Colonic mucosa (tissue), 4 donors: ENCODE results near the gene MBOAT1. TPM values are rescaled to one million over a fixed set of nuclear protein-coding genes. Genes with fewer than 3 reads are reported as not detected.

ENCODE experiments used
- DNase-seq: peaks from one replicate; pipeline ENCODE4 v3.0.0-alpha.2; 2020
- H3K27ac ChIP-seq: fragments of 200-600 bp; one replicate; pipeline ENCODE4 v1.8.0; 2021
- H3K27me3 ChIP-seq: fragments of 200-600 bp; one replicate; pipeline ENCODE4 v1.8.0; 2021
- H3K36me3 ChIP-seq: fragments of 200-600 bp; one replicate; pipeline ENCODE4 v1.8.0; 2021
- H3K4me1 ChIP-seq: fragments of 200-600 bp; one replicate; pipeline ENCODE4 v1.8.0; 2021; ENCODE audit warnings: mild to moderate bottlenecking
- H3K4me3 ChIP-seq: fragments of 200-600 bp; one replicate; pipeline ENCODE4 v1.8.0; 2021
- H3K9ac ChIP-seq, 2 donors: one replicate each; pipeline ENCODE4 v1.7.0; 2013; ENCODE audit warnings: control low read depth in 2 of 2, low read depth in 2 of 2, low read length in 2 of 2
- H3K9me3 ChIP-seq: fragments of 200-600 bp; one replicate; pipeline ENCODE4 v1.8.0; 2021
- intact Hi-C: fragments of 100-400 bp; cut with DNase I; formaldehyde crosslinking; loops from one replicate; pipeline ENCODE4 v1.14.1; 2022
- total RNA-seq, 2 donors: library from RNA; stranded (reverse); fragmentation: NEBNext Ultra II Directional in 1 of 2; extraction: Animal tissue kit (Norgen Biotek cat#: 25700) in 1 of 2; gene quantifications; one replicate each; pipeline ENCODE4 v1.2.1, GENCODE V29; 2021
- TF ChIP-seq, protein P1 (sequence below): fragments of 200-600 bp; IDR thresholded peaks from one replicate; pipeline ENCODE4 v1.8.0; 2022; ENCODE audit warnings: antibody characterized with exemption, mild to moderate bottlenecking
- donor health status: healthy.
- donor health status: DM: no; HTN: no; CAD: no.
- donor health status: DM: no; HTN: no; CAD: no.

Gene MBOAT1
- total RNA-seq, 2 donors from 2014 or later = 45.7 to 54.1 TPM

DNA sequence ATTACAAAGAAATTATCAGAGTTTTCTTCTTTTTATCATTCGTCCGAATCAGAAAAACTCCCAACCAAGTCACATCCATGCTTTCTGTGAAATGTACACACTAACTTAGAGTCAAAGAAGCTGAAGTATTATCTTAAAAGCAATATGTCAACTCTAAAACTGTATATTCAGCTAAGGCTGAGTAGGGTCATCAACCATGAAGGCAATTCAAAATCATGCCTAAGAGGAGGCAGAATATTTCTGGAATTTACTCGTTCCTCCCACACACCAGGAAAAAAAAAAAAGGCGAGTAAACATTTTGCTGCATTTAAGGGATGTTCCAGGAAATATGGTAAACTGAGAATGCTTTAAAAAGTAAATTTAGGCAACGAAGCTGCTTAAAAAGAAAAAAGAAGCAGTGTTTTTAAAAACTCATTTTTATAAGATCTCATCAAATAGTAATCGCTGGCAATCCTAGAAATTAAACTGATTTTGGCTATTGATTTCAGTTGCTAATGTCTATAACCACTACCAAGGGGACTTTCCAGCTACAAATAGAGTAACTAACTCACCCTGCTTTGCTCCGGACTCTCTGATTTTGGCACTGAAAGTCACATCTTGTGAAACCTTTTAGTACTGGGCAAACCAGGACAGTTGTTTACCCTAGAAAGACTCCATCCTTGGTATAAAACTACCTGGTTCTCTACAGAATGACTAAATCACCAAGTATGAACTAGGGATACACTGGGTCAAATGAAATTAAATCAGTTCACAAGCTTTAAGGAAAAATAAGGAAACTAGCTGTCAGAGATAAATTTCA lies 82.8 kb downstream of the MBOAT1 start:
- Histone ChIP-seq H3K4me1 (peaks cover 3% of the 10 kb centered on the region), H3K36me3 (no peaks in the 10 kb centered on the region), H3K27me3 (no peaks in the 10 kb centered on the region), H3K9ac (no peak overlapping the region), H3K9me3 (no peaks in the 10 kb centered on the region), H3K27ac (no peak overlapping the region), H3K4me3 (no peak overlapping the region)
- intact Hi-C loops = loop anchor here (10.0 kb wide), 1 partner anchor 85 kb away; the partner anchor contains the start of gene MBOAT1
- TF ChIP-seq, protein P1, sequence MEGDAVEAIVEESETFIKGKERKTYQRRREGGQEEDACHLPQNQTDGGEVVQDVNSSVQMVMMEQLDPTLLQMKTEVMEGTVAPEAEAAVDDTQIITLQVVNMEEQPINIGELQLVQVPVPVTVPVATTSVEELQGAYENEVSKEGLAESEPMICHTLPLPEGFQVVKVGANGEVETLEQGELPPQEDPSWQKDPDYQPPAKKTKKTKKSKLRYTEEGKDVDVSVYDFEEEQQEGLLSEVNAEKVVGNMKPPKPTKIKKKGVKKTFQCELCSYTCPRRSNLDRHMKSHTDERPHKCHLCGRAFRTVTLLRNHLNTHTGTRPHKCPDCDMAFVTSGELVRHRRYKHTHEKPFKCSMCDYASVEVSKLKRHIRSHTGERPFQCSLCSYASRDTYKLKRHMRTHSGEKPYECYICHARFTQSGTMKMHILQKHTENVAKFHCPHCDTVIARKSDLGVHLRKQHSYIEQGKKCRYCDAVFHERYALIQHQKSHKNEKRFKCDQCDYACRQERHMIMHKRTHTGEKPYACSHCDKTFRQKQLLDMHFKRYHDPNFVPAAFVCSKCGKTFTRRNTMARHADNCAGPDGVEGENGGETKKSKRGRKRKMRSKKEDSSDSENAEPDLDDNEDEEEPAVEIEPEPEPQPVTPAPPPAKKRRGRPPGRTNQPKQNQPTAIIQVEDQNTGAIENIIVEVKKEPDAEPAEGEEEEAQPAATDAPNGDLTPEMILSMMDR = no peak
- DNase-seq = no peak

DNA sequence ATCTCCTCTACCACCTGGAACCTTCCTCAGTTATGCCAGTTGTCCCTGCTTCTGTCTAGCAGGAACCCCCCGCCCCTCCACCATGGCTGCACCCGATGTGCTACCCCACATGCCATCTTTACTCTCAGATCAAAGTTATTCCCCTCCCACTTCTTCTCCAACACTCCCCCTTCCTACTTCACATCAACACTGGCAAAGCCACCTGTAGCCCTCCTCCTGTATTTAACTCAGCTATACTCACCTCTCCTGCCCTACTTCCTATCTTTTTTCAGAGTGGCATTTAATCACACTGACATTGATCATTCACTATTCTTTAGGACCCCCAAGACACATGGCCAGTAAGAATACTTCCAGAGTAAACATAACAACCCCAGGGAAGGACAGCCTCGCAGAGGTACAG lies 84.3 kb downstream of the MBOAT1 start:
- no peak overlapping the region for H3K4me3 ChIP-seq
- no peak overlapping the region for H3K9ac ChIP-seq
- TF ChIP-seq, protein P1 = no peak
- DNase-seq = no peak
- H3K9me3 ChIP-seq = no peaks in the 10 kb centered on the region
- no peaks in the 10 kb centered on the region for H3K27me3 ChIP-seq
- intact Hi-C loops = loop anchor here (10.0 kb wide), 1 partner anchor 87 kb away; the partner anchor contains the start of gene MBOAT1
- no peak overlapping the region for H3K27ac ChIP-seq
- peaks cover 3% of the 10 kb centered on the region for H3K4me1 ChIP-seq
- no peaks in the 10 kb centered on the region for H3K36me3 ChIP-seq

DNA sequence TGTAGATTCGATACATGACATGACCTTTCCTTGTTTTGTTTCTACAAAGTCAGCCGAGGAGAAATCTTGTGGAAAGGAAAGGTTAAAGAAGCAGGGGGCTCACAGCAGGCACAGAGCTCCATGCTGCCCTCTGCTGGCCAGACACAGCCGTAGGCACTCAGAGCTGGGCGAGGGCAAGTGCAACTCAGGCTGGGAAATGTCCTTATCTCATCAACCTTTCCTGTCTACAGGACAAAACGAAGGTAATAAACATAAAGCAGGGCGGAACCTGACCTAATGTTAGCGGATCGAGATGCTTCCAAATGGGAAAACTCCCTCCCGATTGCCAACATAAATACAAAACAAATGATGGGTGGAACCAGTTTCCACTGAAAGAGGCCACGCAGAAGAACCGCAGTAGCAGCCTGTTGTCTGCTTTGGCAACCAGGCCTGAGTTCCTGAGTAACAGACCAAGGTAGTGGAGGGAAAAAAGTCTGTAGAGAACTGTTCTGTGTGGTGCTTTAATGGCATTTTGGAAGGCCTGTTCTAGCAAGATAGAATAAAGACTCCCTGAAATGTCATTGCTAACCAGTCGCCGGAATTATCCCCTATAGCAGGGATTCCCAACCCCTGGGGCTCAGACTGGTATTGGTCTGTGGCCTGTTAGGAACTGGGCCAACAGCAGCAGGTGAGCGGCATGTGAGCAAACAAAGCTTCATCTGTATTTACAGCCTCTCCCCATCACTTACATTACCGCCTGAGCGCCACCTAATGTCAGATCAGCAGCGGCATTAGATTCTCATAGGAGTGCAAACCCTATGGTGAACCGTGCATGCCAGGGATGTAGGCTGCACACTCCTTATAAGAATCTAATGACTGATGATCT lies 85.2 kb downstream of the MBOAT1 start:
- peak; percentile 83 for DNase-seq
- Histone ChIP-seq H3K9me3 (no peaks in the 10 kb centered on the region), H3K27ac (peak overlapping the region; percentile 60), H3K9ac (peak overlapping the region in 1 of 2 donors; percentile 2), H3K4me1 (peaks cover 3% of the 10 kb centered on the region), H3K27me3 (no peaks in the 10 kb centered on the region), H3K36me3 (no peaks in the 10 kb centered on the region), H3K4me3 (no peak overlapping the region)
- intact Hi-C loops = loop anchor here (10.0 kb wide), 1 partner anchor 88 kb away; the partner anchor contains the start of gene MBOAT1
- TF ChIP-seq, protein P1 = peak; percentile 93

DNA sequence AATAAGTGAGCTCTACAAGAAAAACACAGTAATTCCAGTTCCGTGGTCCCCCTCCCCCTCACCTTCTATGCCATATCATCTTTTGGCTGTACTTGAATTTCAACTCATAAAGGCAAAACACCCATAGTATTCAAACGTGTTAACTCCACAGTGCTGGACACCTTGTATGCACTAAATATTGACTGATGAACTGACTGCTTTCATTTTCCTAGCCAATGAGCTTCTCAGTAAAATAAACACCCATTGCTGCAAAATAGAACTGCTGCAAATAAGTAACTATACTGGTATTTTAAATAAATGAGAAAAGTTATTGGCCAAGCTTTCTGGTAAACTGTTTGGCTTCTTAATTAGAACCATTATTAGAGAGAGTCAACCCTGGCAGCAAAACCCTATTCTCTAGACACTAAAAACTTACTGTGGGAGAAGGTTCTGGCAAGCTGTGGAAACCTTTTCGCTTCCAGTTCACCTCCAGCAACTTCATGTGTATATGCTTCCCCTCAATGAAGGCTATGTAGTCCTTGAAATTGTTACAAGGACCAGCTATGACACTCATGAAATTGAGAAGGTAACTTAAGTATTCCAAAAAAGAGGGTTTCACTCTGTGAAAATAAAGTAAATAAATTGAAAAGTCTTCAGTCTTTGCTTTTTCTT lies 86.0 kb downstream of the MBOAT1 start:
- DNase-seq = no peak
- Histone ChIP-seq H3K4me3 (no peak overlapping the region), H3K9ac (no peak overlapping the region), H3K27ac (no peak overlapping the region), H3K9me3 (no peaks in the 10 kb centered on the region), H3K27me3 (no peaks in the 10 kb centered on the region), H3K4me1 (peaks cover 3% of the 10 kb centered on the region), H3K36me3 (no peaks in the 10 kb centered on the region)
- intact Hi-C loops = loop anchor here (10.0 kb wide), 1 partner anchor 89 kb away; the partner anchor contains the start of gene MBOAT1
- TF ChIP-seq, protein P1 = no peak

DNA sequence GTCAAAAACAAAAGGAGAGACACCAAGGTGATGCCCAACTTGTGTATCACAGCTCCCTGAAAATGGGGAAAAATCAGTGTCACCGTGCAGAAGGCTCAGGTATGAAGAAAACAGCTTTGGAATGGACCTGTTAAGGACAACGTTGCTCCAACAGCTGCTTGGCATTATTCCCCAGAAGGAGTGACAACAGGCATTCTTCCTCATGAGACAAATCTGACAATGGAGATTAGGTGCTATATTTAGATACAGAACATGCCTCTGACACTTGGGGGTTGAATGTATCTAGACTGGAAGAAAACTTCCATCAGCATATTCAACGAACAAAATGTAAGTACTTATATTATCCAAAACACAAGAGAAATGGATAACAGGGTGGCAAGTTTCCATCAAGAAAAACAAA lies 87.7 kb downstream of the MBOAT1 start:
- TF ChIP-seq, protein P1 = no peak
- Histone ChIP-seq H3K27me3 (no peaks in the 10 kb centered on the region), H3K4me3 (no peak overlapping the region), H3K9me3 (no peaks in the 10 kb centered on the region), H3K36me3 (no peaks in the 10 kb centered on the region), H3K9ac (no peak overlapping the region), H3K27ac (no peak overlapping the region), H3K4me1 (peaks cover 3% of the 10 kb centered on the region)
- DNase-seq = no peak
- intact Hi-C loops = loop anchor here (10.0 kb wide), 1 partner anchor 90 kb away; the partner anchor contains the start of gene MBOAT1
